Endodermal cell (in vitro differentiated cells): ENCODE measurements around the gene INSL3. TPM values are rescaled to one million over a fixed set of nuclear protein-coding genes. Genes with fewer than 3 reads are reported as not detected.

Experiments used
- DNase-seq: peaks from one replicate; pipeline ENCODE4 v3.0.0-alpha.2; 2017
- H3K27ac ChIP-seq: 2 replicates; pipeline ENCODE4 v1.5.1; 2013; ENCODE audit warnings: mild to moderate bottlenecking, low read depth, low read length, moderate library complexity
- H3K27me3 ChIP-seq: 2 replicates; pipeline ENCODE4 v1.6.1; 2013; ENCODE audit warnings: mild to moderate bottlenecking, low read length, moderate library complexity; ENCODE audit not compliant: insufficient read depth, control insufficient read depth, poor library complexity, severe bottlenecking
- H3K36me3 ChIP-seq: 2 replicates; pipeline ENCODE4 v1.7.0; 2013; ENCODE audit warnings: mild to moderate bottlenecking, low read length, moderate library complexity; ENCODE audit not compliant: control insufficient read depth, insufficient read depth
- H3K4me1 ChIP-seq: one replicate; pipeline ENCODE4 v1.7.0; 2013; ENCODE audit warnings: low read length; ENCODE audit not compliant: control insufficient read depth, insufficient read depth
- H3K4me3 ChIP-seq: 2 replicates; pipeline ENCODE4 v1.5.1; 2013; ENCODE audit warnings: mild to moderate bottlenecking, low read length, moderate library complexity
- H3K9ac ChIP-seq: 2 replicates; pipeline ENCODE4 v1.6.1; 2013; ENCODE audit warnings: mild to moderate bottlenecking, low read length, moderate library complexity; ENCODE audit not compliant: poor library complexity, severe bottlenecking; ENCODE audit errors: extremely low read depth
- H3K9me3 ChIP-seq: 2 replicates; pipeline ENCODE4 v1.6.1; 2013; ENCODE audit warnings: mild to moderate bottlenecking, low read length, moderate library complexity; ENCODE audit not compliant: control insufficient read depth
- H3K27ac Mint-ChIP-seq: 2 replicates; pipeline ENCODE4 v1.8.0; 2020; ENCODE audit warnings: mixed read lengths
- H3K27me3 Mint-ChIP-seq: 2 replicates; pipeline ENCODE4 v1.8.0; 2021; ENCODE audit warnings: mild to moderate bottlenecking, mixed read lengths; ENCODE audit not compliant: insufficient read depth
- H3K36me3 Mint-ChIP-seq: 2 replicates; pipeline ENCODE4 v1.8.0; 2020; ENCODE audit warnings: low read depth, mixed read lengths
- H3K4me1 Mint-ChIP-seq: 2 replicates; pipeline ENCODE4 v1.8.0; 2020; ENCODE audit warnings: mixed read lengths
- H3K4me3 Mint-ChIP-seq: 2 replicates; pipeline ENCODE4 v1.8.0; 2020; ENCODE audit warnings: mild to moderate bottlenecking, moderate library complexity, mixed read lengths
- H3K9me3 Mint-ChIP-seq: 2 replicates; pipeline ENCODE4 v1.8.0; 2020; ENCODE audit warnings: mild to moderate bottlenecking, mixed read lengths
- WGBS, 2 experiments: methylation state at CpG; one replicate each; pipeline versions ENCODE4 v1.1.5 to v1.1.7; 2013; ENCODE audit warnings: missing lambda C conversion rate in 2 of 2, mixed read lengths in 1 of 2; ENCODE audit not compliant: insufficient coverage in 1 of 2, insufficient read length in 1 of 2; 5-methylcytosine and 5-hydroxymethylcytosine counted together
- total RNA-seq, 2 donors: library from RNA; stranded (reverse); fragmentation: NEBNext Ultra II Directional in 1 of 2; extraction: Animal tissue kit (Norgen Biotek cat#: 25700) in 1 of 2; gene quantifications; 2 replicates in 1 of 2; 3 replicates in 1 of 2; pipeline ENCODE4 v1.2.1, GENCODE V29; 2021
- TF ChIP-seq, protein P1 (sequence below): fragments of 200-600 bp; sonication (generic); conservative IDR thresholded peaks from 2 replicates; pipeline ENCODE4 v1.5.0; 2021; ENCODE audit warnings: antibody characterized with exemption, mild to moderate bottlenecking

Gene INSL3
- total RNA-seq, 2 donors from 2014 or later: 0.80 TPM; not detected in 1

DNA sequence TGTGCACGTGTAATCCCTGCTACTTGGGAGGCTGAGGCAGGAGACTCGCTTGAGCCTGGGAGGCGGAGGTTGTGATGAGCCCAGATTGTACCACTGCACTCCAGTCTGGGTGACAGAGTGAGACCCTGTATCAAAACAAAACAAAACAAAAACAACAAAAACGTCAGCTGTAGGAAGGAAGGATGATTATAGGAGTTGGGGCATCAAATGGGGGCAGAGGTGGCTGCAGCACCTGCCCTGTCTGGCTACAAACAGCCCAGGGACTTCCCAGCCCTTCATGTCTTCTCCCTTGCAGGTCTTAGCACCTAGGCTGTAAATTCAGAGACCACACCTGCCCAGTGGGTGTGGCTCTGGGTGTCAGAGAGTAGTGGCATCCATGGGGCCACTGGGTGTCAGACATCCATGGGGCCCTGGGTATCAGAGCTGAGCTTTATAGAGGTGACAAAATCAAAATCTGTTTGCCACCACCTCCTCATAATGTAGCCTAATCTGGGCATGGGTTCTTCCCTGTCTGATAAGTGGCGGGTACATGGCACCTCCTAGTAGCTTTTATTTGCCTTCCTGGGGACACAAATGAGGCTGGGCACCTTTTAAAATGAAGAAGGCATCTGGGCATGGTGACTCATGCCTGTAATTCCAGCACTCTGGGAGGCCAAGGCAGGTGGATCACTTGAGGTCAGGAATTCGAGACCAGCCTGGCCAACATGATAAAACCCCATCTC is 31.1 kb downstream of the INSL3 start:
- 79 to 98% methylated on average over 4 to 5 of the region's 6 CpGs for WGBS, 2 experiments

DNA sequence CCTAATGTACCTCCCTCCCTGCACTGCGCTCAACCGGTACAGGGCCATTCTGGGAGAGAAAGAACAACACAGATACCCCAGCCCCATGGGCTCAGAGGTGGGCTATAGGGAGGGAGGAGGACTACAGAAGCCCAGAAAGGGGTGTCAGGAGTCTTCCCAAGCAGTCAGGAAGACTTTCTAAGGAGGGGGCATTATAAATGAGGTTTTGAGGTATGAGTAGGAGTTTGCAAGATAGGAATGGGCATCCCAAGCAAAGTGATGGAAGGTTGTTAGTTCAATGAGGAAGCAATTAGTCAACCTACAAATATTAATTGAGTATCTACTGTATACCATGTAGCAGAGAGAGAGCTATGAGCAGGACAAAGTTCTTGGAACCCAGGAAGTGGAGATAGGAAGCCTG is 32.7 kb downstream of the INSL3 start:
- Histone ChIP-seq H3K27ac (no peak overlapping the region), H3K9me3 (no peaks in the 10 kb centered on the region), H3K4me3 (no peak overlapping the region), H3K4me1 (no peaks in the 10 kb centered on the region), H3K27me3 (no peaks in the 10 kb centered on the region), H3K9ac (no peak overlapping the region), H3K36me3 (no peaks in the 10 kb centered on the region)
- H3K9me3 Mint-ChIP-seq: no peaks in the 10 kb centered on the region
- DNase-seq: no peak
- TF ChIP-seq, protein P1, sequence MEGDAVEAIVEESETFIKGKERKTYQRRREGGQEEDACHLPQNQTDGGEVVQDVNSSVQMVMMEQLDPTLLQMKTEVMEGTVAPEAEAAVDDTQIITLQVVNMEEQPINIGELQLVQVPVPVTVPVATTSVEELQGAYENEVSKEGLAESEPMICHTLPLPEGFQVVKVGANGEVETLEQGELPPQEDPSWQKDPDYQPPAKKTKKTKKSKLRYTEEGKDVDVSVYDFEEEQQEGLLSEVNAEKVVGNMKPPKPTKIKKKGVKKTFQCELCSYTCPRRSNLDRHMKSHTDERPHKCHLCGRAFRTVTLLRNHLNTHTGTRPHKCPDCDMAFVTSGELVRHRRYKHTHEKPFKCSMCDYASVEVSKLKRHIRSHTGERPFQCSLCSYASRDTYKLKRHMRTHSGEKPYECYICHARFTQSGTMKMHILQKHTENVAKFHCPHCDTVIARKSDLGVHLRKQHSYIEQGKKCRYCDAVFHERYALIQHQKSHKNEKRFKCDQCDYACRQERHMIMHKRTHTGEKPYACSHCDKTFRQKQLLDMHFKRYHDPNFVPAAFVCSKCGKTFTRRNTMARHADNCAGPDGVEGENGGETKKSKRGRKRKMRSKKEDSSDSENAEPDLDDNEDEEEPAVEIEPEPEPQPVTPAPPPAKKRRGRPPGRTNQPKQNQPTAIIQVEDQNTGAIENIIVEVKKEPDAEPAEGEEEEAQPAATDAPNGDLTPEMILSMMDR: no peak
- no peak overlapping the region for H3K27ac Mint-ChIP-seq
- no peaks in the 10 kb centered on the region for H3K36me3 Mint-ChIP-seq
- no peak overlapping the region for H3K4me3 Mint-ChIP-seq
- peaks cover 2% of the 10 kb centered on the region for H3K4me1 Mint-ChIP-seq
- WGBS, 2 experiments: 100% methylated on average over 1 of the region's 2 CpGs; no CpG with 5 or more reads in 1 of the 2 experiments
- peaks cover 1% of the 10 kb centered on the region for H3K27me3 Mint-ChIP-seq

More for the DNA sequence above, 31.1 kb downstream of the INSL3 start:
- H3K9ac ChIP-seq: no peak overlapping the region
- Mint-ChIP-seq H3K9me3 (no peaks in the 10 kb centered on the region), H3K36me3 (no peaks in the 10 kb centered on the region), H3K4me3 (no peak overlapping the region), H3K27me3 (peaks cover 15% of the 10 kb centered on the region), H3K4me1 (no peaks in the 10 kb centered on the region), H3K27ac (no peak overlapping the region)
- no peak overlapping the region for H3K4me3 ChIP-seq
- no peaks in the 10 kb centered on the region for H3K36me3 ChIP-seq
- no peak overlapping the region for H3K27ac ChIP-seq
- peaks cover 10% of the 10 kb centered on the region for H3K27me3 ChIP-seq
- H3K4me1 ChIP-seq: no peaks in the 10 kb centered on the region
- no peak for DNase-seq
- TF ChIP-seq, protein P1: no peak
- H3K9me3 ChIP-seq: no peaks in the 10 kb centered on the region

DNA sequence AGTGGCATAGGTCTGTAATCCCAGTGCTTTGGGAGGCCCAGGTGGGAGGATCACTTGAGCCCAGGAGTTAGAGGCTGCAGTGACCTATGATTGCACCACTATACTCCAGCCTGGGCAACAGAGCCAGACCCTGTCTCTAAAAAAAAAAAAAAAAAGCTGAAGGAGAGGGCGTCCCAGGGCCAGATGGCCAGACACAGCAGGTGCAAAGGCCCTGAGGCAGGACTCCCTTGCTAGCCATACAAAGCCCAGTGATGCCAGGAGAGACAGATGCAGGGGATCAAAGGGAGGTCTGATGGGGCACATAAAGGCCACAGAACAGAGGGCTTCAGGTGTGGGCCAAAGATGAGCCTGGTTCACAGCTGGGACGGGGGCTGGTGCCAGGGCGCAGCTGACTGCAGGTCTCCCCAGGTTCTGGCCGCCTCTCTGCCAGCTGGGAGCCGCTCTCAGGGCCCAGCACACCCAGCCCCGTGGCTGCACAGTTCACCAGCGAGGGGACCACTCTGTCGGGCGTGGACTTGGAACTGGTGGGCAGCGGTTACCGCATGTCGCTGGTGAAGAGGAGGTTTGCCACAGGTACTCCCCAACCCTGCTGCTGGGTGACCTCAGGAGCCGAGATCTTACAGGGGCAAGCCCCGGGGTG is 33.9 kb downstream of the INSL3 start:
- Histone ChIP-seq H3K4me1 (no peaks in the 10 kb centered on the region), H3K9ac (no peak overlapping the region), H3K27ac (no peak overlapping the region), H3K9me3 (no peaks in the 10 kb centered on the region), H3K27me3 (no peaks in the 10 kb centered on the region), H3K4me3 (no peak overlapping the region), H3K36me3 (no peaks in the 10 kb centered on the region)
- Mint-ChIP-seq H3K27ac (no peak overlapping the region), H3K36me3 (peaks cover 1% of the 10 kb centered on the region), H3K4me3 (no peak overlapping the region), H3K9me3 (no peaks in the 10 kb centered on the region), H3K27me3 (no peaks in the 10 kb centered on the region), H3K4me1 (peaks cover 2% of the 10 kb centered on the region)
- 80 to 95% methylated on average over 1 to 14 of the region's 14 CpGs for WGBS, 2 experiments
- DNase-seq: no peak
- TF ChIP-seq, protein P1: no peak
